ENCODE measurements around the gene ETS1.

DNA sequence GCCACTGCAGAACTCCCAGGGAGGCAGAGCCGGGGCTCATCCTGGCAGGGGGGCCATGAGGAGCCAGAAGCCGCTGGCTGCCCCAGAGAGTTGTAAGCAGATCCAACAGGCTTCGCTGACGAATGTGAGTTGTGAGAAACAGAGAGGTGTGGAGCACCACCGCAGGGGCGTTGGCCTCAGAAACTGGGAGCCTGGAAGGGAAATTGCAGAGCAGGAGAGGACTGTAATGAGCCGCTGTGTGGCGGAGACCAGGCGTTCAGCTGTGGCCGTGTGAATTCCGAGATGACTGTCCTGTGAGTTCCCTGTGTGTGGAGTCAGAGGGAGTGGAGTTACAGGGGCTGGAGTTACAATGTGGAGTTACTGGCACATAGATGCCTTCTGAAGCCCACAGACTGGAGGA, 27.7 kb upstream of the ETS1 start:
- TF ChIP-seq CEBPB (IDR thresholded peaks at IDR 0.05) (no peak), EGR1 (IDR thresholded peaks at IDR 0.05) (no peak)

Measured in Ishikawa (cell line).